SJCRH30 (cell line): ENCODE data around the gene CRYBB1. TPM values are rescaled to one million over a fixed set of nuclear protein-coding genes. Genes with fewer than 3 reads are reported as not detected.

Experiments used
- DNase-seq, 2 experiments: peaks; one replicate each; pipeline ENCODE4 v3.0.0-alpha.2; 2015 to 2020
- H3K27ac ChIP-seq: fragments of 250-450 bp; sonication (Bioruptor Pico); 2 replicates; pipeline ENCODE4 v1.5.1; 2020; ENCODE audit warnings: mild to moderate bottlenecking, moderate library complexity
- H3K27me3 ChIP-seq: fragments of 250-450 bp; sonication (Bioruptor Pico); 2 replicates; pipeline ENCODE4 v1.5.1; 2020; ENCODE audit warnings: mild to moderate bottlenecking, moderate library complexity
- H3K36me3 ChIP-seq: fragments of 250-450 bp; sonication (Bioruptor Pico); 2 replicates; pipeline ENCODE4 v1.5.1; 2020; ENCODE audit warnings: mild to moderate bottlenecking, moderate library complexity
- H3K4me1 ChIP-seq: fragments of 250-450 bp; sonication (Bioruptor Pico); 2 replicates; pipeline ENCODE4 v1.5.1; 2020; ENCODE audit warnings: mild to moderate bottlenecking, moderate library complexity
- H3K4me3 ChIP-seq: fragments of 250-450 bp; sonication (Bioruptor Pico); 2 replicates; pipeline ENCODE4 v1.5.1; 2020; ENCODE audit warnings: mild to moderate bottlenecking, moderate library complexity
- H3K9me3 ChIP-seq: fragments of 250-450 bp; sonication (Bioruptor Pico); replicated peaks from 2 replicates; pipeline ENCODE4 v1.5.1; 2020; ENCODE audit warnings: mild to moderate bottlenecking, moderate library complexity
- total RNA-seq: library from RNA; depleted of rRNA; stranded (reverse); fragments of >200 nt; shearing (Covaris generic); gene quantifications from 2 replicates; pipeline ENCODE4 v1.2.3, GENCODE V29; 2014

Gene CRYBB1
- total RNA-seq, 1 experiment from 2014 or later = 0.30 TPM

- H3K4me1 ChIP-seq = no peaks in the 10 kb centered on the region
- H3K36me3 ChIP-seq = no peaks in the 10 kb centered on the region
- H3K4me3 ChIP-seq = no peak overlapping the region
- no peak for DNase-seq
- no peaks in the 10 kb centered on the region for H3K27me3 ChIP-seq
- no peaks in the 10 kb centered on the region for H3K9me3 ChIP-seq
- H3K27ac ChIP-seq = no peak overlapping the region
Observed at GRCh38 chr22:26567610-26568009, 50.2 kb downstream of the CRYBB1 start.

- no peaks in the 10 kb centered on the region for H3K36me3 ChIP-seq
- H3K27me3 ChIP-seq = no peaks in the 10 kb centered on the region
- no peak overlapping the region for H3K4me3 ChIP-seq
- no peaks in the 10 kb centered on the region for H3K9me3 ChIP-seq
- no peak for DNase-seq
- no peaks in the 10 kb centered on the region for H3K4me1 ChIP-seq
- no peak overlapping the region for H3K27ac ChIP-seq
Observed at GRCh38 chr22:26566994-26567393, 50.8 kb downstream of the CRYBB1 start.

- Histone ChIP-seq H3K4me3 (no peak overlapping the region), H3K27ac (no peak overlapping the region), H3K4me1 (no peaks in the 10 kb centered on the region), H3K9me3 (no peaks in the 10 kb centered on the region), H3K36me3 (no peaks in the 10 kb centered on the region), H3K27me3 (no peaks in the 10 kb centered on the region)
- no peak for DNase-seq
Observed at GRCh38 chr22:26565889-26566288, 51.9 kb downstream of the CRYBB1 start.

- H3K27me3 ChIP-seq = no peaks in the 10 kb centered on the region
- no peaks in the 10 kb centered on the region for H3K9me3 ChIP-seq
- no peaks in the 10 kb centered on the region for H3K4me1 ChIP-seq
- DNase-seq = no peak
- H3K36me3 ChIP-seq = no peaks in the 10 kb centered on the region
- no peak overlapping the region for H3K4me3 ChIP-seq
- H3K27ac ChIP-seq = no peak overlapping the region
Observed at GRCh38 chr22:26565181-26565580, 52.6 kb downstream of the CRYBB1 start.

GRCh38 chr22:26564672-26565071, 53.2 kb downstream of the CRYBB1 start:
- no peaks in the 10 kb centered on the region for H3K36me3 ChIP-seq
- no peak for DNase-seq
- H3K27ac ChIP-seq = no peak overlapping the region
- H3K4me3 ChIP-seq = no peak overlapping the region
- no peaks in the 10 kb centered on the region for H3K4me1 ChIP-seq
- H3K27me3 ChIP-seq = no peaks in the 10 kb centered on the region
- H3K9me3 ChIP-seq = no peaks in the 10 kb centered on the region

GRCh38 chr22:26564181-26564580, 53.6 kb downstream of the CRYBB1 start:
- H3K4me3 ChIP-seq = no peak overlapping the region

GRCh38 chr22:26563022-26563421, 54.8 kb downstream of the CRYBB1 start:
- DNase-seq = no peak
- Histone ChIP-seq H3K9me3 (no peaks in the 10 kb centered on the region), H3K4me1 (no peaks in the 10 kb centered on the region), H3K4me3 (no peak overlapping the region), H3K27me3 (no peaks in the 10 kb centered on the region), H3K27ac (no peak overlapping the region), H3K36me3 (no peaks in the 10 kb centered on the region)

More at GRCh38 chr22:26564181-26564580, 53.6 kb downstream of the CRYBB1 start:
- Histone ChIP-seq H3K27me3 (no peaks in the 10 kb centered on the region), H3K9me3 (no peaks in the 10 kb centered on the region), H3K27ac (no peak overlapping the region), H3K36me3 (no peaks in the 10 kb centered on the region), H3K4me1 (no peaks in the 10 kb centered on the region)
- no peak for DNase-seq

GRCh38 chr22:26561756-26562417, 55.9 kb downstream of the CRYBB1 start:
- H3K9me3 ChIP-seq = no peaks in the 10 kb centered on the region
- H3K27ac ChIP-seq = no peak overlapping the region
- H3K36me3 ChIP-seq = no peaks in the 10 kb centered on the region
- no peaks in the 10 kb centered on the region for H3K27me3 ChIP-seq
- no peak overlapping the region for H3K4me3 ChIP-seq
- DNase-seq = no peak
- no peaks in the 10 kb centered on the region for H3K4me1 ChIP-seq

GRCh38 chr22:26559961-26560575, 57.8 kb downstream of the CRYBB1 start:
- no peak for DNase-seq
- Histone ChIP-seq H3K36me3 (no peaks in the 10 kb centered on the region), H3K4me3 (no peak overlapping the region), H3K4me1 (no peaks in the 10 kb centered on the region), H3K27ac (no peak overlapping the region), H3K9me3 (no peaks in the 10 kb centered on the region), H3K27me3 (no peaks in the 10 kb centered on the region)

- Histone ChIP-seq H3K27me3 (no peaks in the 10 kb centered on the region), H3K4me3 (no peak overlapping the region), H3K36me3 (no peaks in the 10 kb centered on the region), H3K27ac (no peak overlapping the region), H3K9me3 (no peaks in the 10 kb centered on the region), H3K4me1 (no peaks in the 10 kb centered on the region)
- DNase-seq = no peak
Observed at GRCh38 chr22:26558248-26558895, 59.5 kb downstream of the CRYBB1 start.

GRCh38 chr22:26556904-26557303, 60.9 kb downstream of the CRYBB1 start:
- DNase-seq = no peak
- no peak overlapping the region for H3K4me3 ChIP-seq
- H3K27ac ChIP-seq = no peak overlapping the region
- H3K4me1 ChIP-seq = no peaks in the 10 kb centered on the region
- no peaks in the 10 kb centered on the region for H3K36me3 ChIP-seq
- no peaks in the 10 kb centered on the region for H3K9me3 ChIP-seq
- no peaks in the 10 kb centered on the region for H3K27me3 ChIP-seq

- DNase-seq = no peak
- no peaks in the 10 kb centered on the region for H3K9me3 ChIP-seq
- no peak overlapping the region for H3K27ac ChIP-seq
- 0 out of 2 replicates have a peak, but pooled peaks cover 3% of the 10 kb centered on the region for H3K4me1 ChIP-seq
- H3K27me3 ChIP-seq = no peaks in the 10 kb centered on the region
- H3K4me3 ChIP-seq = no peak overlapping the region
- H3K36me3 ChIP-seq = no peaks in the 10 kb centered on the region
Observed at GRCh38 chr22:26555478-26555877, 62.3 kb downstream of the CRYBB1 start.

- Histone ChIP-seq H3K9me3 (no peaks in the 10 kb centered on the region), H3K4me3 (no peak overlapping the region), H3K27me3 (no peaks in the 10 kb centered on the region), H3K4me1 (peaks cover 7% of the 10 kb centered on the region; the same call in 1 of the 2 replicates), H3K36me3 (no peaks in the 10 kb centered on the region), H3K27ac (no peak overlapping the region)
- DNase-seq = no peak
Observed at GRCh38 chr22:26554956-26555355, 62.9 kb downstream of the CRYBB1 start.

- Histone ChIP-seq H3K36me3 (no peaks in the 10 kb centered on the region), H3K4me3 (no peak overlapping the region), H3K27ac (no peak overlapping the region), H3K4me1 (peaks cover 7% of the 10 kb centered on the region; the same call in 1 of the 2 replicates), H3K9me3 (no peaks in the 10 kb centered on the region), H3K27me3 (no peaks in the 10 kb centered on the region)
- no peak for DNase-seq
Observed at GRCh38 chr22:26553056-26553752, 64.6 kb downstream of the CRYBB1 start.

GRCh38 chr22:26552466-26552865, 65.4 kb downstream of the CRYBB1 start:
- Histone ChIP-seq H3K36me3 (no peaks in the 10 kb centered on the region), H3K27me3 (no peaks in the 10 kb centered on the region), H3K27ac (no peak overlapping the region), H3K9me3 (no peaks in the 10 kb centered on the region), H3K4me3 (no peak overlapping the region), H3K4me1 (peaks cover 7% of the 10 kb centered on the region; the same call in 1 of the 2 replicates)
- DNase-seq = no peak
